NOMO-1 treated with DMSO at 0.1 percent for 48 hours (cell line): ENCODE measurements around the gene GFM2.
A peak's percentile ranks its signal among the peaks of the same experiment; 100 is the strongest.
"Not testable (repeated sequence)": the region's sequence is repeated elsewhere in the genome, so short reads cannot be mapped to it uniquely, and the experiment has no call there.

Source experiments
- DNase-seq: peaks from one replicate; lab custom pipeline; 2025; ENCODE audit not compliant: unreplicated experiment; lab: John Stamatoyannopoulos, UW

The GFM2 gene, protein sequence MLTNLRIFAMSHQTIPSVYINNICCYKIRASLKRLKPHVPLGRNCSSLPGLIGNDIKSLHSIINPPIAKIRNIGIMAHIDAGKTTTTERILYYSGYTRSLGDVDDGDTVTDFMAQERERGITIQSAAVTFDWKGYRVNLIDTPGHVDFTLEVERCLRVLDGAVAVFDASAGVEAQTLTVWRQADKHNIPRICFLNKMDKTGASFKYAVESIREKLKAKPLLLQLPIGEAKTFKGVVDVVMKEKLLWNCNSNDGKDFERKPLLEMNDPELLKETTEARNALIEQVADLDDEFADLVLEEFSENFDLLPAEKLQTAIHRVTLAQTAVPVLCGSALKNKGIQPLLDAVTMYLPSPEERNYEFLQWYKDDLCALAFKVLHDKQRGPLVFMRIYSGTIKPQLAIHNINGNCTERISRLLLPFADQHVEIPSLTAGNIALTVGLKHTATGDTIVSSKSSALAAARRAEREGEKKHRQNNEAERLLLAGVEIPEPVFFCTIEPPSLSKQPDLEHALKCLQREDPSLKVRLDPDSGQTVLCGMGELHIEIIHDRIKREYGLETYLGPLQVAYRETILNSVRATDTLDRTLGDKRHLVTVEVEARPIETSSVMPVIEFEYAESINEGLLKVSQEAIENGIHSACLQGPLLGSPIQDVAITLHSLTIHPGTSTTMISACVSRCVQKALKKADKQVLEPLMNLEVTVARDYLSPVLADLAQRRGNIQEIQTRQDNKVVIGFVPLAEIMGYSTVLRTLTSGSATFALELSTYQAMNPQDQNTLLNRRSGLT

DNA sequence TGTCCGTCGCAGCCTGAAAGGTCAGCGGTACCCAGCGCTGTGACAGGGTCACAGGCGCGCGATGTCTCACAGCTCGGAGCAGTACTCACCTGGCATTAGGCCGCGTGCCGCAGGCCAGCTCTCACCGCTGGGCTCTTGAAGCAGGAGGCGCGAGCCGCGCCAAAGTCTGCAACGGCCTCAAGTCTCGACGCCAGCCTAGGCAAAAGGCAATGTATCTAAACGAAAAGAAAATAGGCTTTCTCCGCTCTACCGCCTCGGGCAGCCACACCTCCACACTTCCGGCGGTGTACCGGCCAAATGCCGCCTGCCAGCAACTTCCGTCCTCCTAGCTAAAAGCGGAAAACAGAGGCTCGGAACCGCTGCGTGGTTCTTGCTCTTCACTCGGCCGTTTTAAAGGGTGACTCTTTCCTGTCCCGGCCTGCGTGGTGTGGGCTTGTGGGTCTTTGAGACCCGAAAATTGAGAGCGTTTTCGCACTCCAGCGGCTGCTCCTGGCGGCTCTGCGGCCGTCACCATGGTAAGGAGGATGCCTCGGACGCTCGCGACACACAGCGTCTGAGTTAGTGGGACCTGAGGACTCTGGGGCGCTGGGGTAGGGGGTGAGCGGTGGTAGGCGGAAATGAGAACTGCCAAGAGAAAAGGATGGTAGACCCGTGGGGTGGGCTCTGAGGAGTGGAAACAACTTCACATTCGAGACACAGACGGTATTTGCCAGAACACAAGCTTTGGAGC lies at the start of gene GFM2, which contains the start of gene NSA2:
Gene GFM2 (minus strand): TSS at position 269 of the 730 bp plus-strand sequence. CDS start 3,375 bp downstream, outside the sequence.
Gene NSA2 (plus strand): TSS at position 401 of the 730 bp plus-strand sequence. CDS start 112 bp downstream, at position 513.
- peak; percentile 90 for DNase-seq

DNA sequence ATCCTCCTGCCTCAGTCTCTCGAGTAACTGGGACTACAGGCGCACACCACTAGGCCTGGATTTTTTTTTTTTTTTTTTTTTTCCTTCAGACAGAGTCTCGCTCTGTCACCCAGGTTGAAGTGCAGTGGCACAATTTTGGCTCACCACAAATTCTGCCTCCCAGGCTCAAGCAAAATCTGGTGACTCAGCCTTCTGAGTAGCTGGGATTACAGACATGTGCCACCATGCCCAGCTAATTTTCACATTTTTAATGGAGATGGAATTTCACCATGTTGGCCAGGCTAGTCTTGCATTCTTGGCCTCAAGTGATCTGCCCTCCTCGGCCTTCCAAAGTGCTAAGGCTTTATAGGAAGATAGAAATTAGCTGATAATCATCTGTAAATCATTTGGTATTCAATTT lies 44.0 kb upstream of the GFM2 start:
- DNase-seq, result no peak

DNA sequence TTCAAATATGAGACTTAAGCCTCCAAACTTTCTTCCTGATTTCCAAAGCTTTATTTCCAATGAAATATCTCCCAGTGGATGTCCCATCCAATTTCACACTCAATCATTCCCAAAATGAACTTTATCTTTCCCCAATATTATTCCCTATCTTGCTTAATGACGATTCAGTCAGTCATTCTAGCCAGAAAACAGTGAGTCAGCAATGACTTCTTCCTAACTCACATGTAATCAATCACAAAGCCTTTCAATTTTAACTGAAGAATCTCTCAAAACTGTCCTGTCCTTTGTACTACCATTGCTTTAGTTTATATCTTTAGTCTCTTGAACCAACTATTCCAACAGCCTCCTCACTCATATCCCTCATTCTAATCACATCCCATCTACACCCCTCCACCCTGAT lies 35.0 kb upstream of the GFM2 start:
- no peak for DNase-seq

DNA sequence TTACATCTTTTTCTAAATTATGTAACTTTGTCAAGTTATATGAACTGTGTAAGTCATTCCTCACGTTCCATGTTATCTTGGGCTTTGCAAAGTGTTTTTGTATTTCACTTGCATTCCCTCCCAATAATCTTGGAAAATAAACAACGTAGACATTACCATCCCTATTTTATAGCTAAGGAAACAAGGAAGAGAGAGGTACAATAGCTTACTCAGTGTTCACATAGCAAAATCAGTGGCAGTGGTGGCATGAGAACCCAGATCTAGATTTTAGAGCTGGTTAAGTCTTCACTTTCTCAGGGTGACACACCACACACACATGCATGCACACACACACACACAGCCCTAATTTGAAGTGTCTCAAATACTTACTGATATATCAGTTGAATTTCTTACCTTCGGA lies 34.3 kb upstream of the GFM2 start:
- DNase-seq, result no peak

DNA sequence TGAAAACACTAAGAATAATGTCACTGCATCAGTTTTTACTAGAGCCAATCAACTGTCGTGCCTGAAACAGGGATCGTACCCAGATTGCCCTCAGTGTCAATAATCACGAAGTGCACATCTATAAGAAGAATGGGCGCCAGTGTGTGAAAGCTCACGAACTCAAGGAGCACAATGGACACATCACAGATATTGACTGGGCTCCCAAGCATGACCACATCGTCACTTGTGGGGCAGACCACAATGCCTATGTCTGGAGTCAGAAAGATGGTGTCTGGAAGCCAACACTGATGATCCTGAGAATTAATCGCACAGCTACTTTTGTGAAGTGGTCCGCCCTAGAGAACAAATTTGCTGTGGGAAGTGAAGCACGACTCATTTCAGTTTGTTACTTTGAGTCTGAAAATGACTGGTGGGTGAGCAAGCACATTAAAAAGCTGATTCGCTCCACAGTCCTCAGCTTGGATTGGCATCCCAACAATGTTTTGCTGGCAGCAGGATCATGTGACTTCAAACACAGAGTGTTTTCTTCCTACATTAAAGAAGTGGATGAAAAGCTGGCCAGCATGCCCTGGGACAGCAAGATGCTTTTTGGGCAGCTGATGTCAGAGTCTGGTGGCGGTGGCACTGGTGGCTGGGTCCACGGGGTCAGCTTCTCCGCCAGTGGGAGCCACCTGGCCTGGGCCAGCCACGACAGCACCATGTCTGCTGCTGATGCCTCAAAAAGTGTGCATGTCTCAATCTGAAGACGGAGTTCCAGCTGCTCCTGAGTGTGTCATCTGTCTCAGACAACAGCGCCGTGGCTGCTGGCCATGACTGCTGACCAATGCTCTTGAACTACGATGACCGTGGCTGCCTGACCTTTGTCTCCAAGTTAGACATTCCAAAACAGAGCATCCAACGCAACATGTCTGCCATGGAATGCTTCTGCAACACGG lies 32.3 kb upstream of the GFM2 start:
- DNase-seq, result no peak

DNA sequence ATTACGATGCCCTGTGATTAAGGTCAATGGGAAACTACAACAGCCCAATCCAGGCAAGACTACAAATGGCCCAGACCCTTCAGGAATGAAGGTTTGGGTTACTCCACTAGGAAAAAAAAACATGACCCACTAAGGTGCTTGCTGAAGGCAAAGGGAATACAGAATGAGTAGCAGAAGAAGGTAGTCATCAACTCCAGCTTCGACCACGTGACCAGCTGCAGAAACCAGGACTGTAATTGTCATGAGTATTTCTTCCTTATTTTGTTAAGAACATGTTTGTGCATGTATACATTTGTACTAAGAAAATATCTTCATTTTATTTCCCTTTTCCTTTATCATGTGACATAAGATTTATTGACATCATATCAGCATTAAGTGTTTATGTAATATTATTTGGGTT lies 24.8 kb upstream of the GFM2 start:
- not testable (repeated sequence) for DNase-seq

DNA sequence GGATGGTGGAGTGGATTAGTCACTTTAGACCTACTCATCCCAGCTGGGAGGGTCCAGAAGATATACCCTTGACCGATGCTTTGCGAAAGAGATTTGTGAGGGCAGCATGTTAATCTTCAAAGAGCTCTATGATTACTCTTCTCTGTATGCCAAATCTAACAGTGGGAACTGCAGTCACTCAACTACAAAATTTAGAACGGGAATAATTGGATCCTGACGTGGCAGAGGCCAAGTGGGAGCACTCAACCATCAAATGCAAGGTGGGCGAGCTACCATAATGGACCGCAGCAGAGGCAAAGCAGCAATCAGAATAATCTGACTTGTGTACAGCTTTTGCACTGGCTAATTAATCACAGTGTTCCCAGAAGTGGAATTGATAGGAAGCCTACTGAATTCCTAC lies 20.5 kb upstream of the GFM2 start:
- DNase-seq, result no peak

DNA sequence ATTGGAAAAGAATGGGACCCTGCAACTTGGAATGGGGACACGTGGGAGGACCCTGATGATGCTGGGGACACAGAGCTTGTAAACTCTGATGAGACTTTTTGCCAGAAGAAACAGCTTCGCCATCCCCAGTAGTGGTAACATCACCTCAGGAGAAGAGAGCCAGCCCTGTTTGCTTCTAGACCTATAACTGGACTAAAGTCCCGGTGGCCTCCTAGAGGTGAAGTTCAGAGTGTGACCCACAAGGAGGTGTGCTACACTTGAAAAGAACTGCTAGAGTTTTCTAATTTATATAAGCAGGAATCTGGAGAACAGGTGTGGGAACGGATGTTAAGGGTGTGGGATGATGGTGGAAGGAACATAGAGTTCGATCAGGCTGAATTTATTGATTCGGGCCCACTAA lies 19.9 kb upstream of the GFM2 start:
- no peak for DNase-seq

DNA sequence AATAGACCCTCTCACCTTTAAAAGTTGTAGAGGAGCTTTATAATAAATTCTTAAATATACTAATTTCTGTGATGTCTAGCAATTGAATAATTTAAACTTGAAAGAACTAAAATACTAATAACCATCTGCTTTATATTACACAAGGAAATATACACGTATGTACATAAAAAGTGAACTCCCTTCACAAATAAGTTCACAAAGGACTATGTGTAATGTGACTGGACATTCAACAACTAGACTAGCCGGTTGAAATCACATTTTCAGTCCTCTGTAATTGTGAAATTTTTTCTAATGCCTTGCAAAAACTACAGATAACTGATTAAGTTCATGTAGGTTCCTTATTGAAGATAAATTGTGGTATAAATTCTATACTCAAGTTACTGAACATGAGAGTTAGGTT lies 11.7 kb upstream of the GFM2 start:
- no peak for DNase-seq

DNA sequence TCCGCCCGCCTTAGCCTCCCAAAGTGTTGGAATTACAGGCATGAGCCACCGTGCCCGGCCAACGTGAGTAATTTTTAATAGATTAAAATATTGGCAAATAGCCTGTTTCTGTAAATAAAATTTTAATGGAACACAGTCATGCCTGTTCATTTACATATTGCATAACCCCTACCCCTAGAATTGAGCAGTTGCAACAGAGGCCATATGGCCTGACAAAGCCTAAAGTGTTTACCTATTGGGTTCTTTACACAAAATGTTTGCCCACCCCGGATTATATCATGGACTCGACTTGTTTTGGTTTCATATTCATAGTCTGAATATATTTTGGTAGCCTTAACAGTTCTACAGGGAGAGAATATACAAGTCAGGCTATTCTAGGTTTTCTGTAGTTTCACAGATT lies 5.4 kb upstream of the GFM2 start:
- DNase-seq, result peak; percentile 37

DNA sequence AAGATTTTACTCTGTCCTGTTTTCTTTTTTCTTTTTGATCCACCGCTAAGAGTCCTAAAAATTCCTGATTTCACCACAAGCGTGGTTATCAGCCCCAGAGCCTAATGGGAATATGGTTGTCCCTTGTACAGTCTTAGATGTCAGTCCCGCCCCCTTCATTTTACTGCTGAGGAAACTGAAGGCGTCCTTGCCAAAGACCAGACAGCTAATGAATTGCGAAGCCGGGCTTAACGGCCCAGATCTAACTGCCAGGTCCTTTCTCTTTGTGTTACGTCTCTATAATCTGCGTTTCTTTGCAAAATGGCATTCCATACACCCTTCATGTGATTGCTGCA lies 629 bp upstream of the GFM2 start:
- peak; percentile 46 for DNase-seq

DNA sequence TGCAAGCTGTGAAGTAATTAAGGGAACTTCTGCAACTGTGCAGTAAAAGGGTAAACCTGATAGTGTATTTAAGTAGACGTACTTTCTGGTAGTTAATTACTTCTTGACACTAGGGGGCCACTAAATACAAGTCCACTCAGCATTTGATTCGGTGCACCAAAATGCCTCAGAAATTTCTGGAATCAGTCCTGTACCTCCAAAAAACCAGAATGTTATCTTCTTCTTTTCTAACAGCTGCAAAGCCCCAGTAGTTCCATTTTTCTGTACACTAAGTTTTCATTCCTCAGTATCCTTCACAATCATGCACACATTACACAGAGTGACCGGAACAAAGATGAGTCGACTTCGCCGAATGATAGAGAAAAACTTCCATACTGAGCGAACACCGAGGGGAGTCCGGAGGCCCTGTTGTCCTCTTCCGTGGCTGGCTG lies 484 bp downstream of the GFM2 start:
- peak; percentile 84 for DNase-seq

DNA sequence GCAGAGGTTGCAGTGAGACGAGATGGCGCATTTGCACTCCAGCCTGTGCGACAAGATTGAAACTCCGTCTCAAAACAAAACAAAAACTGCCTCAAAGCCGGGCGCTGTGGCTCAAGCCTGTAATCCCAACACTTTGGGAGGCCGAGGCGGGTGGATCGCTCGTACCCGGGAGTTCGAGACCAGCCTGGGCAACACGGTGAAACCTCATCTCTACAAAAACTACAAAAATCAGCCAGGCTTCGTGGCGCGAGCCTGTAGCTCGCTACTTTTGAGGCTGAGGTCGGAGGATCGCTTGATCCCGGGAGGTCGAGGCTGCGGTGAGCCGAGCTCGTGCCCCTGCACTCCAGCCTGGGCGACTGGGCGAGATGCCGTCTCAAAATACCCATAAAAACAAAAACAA lies 988 bp downstream of the GFM2 start:
- no peak for DNase-seq

DNA sequence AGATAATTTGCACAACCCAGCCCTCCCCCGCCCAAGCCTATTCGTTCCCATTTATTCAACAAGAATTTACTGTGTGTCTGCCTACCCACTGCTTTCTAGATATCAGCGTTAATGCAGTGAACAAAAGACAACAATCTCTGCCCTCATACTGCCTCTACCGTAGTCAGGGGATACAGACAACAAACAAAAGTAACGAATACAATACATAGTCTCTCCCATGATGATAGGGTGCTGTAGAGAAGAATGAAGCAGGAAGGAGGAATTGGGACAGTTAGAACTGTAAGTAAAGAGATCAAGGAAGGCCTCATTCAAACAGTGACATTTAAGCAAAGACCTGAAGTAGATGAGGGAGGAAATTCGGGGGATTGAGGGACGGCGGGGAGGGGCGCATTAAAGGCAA lies 1.7 kb downstream of the GFM2 start:
- no peak for DNase-seq

DNA sequence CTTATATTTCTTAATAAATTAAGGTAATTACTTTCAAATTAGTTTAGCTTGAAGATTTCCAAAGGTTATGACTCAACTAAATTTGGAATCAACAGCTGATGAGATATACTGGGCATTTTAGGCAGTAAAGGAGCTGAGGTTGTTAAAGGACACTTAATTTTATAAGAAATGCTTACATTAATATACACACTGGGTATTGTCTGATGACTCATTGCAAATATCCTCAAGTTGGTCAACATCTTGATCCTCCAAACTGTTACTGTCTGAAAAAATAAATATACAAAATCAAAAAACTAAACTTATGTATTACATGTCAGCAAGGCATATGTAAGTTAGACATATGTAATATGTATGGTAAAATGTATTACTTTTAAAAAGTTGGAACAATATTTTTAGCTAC lies 3.4 kb downstream of the GFM2 start:
- DNase-seq, result no peak

DNA sequence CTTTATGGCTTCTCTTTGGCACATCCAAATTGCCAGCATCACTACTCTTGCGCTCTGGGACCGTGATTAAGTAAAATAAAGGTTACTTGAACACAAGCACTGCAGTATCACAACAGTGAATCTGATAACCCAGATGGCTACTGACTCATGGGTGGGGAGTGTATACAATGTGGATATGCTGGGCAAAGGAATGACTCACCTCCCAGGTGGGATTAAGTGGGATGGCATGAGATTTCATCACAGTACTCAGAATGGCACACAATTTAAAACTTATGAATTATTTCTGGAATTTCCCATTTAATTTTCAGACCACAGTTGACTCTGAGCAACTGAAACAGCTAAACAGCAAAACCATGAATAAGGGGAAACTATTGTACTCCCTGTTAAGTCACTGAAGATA lies 4.3 kb downstream of the GFM2 start:
- DNase-seq, result no peak

DNA sequence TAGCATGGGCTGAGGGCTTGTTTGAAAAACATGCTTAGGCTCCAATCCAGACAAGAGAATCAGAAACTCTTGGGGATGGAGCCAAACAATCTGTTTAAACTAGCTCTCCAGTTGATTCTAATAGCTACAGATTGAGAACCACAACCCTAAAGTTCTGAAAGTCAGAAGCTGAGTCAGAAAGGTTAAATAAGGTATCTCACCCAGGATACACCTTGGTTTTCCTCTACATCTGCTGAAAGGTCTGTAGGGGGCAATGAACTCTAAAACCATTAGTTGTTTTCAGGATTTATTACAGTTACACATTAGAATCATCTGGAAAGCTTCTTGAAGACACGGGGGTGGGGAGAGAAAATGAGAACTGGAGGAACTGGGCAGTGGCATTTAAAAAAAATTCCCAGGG lies 5.7 kb downstream of the GFM2 start:
- no peak for DNase-seq

DNA sequence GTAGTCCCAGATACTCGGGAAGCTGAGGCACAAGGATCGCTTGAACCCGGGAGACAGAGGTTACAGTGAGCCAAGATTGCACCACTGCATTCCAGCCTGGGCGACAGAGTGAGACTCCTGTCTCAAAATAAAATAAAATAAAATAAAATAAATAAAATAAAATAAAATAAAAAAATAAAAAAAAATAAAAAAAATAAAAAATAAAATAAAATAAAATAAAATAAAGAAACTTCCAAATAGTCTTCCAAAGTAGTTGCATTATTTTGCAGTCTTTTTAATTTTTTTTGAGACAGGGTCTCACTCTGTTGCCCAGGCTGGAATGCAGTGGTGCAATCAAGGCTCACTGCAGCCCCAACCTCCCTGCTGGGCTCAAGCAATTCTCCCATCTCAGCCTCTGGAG lies 18.2 kb downstream of the GFM2 start:
- DNase-seq, result not testable (repeated sequence)

DNA sequence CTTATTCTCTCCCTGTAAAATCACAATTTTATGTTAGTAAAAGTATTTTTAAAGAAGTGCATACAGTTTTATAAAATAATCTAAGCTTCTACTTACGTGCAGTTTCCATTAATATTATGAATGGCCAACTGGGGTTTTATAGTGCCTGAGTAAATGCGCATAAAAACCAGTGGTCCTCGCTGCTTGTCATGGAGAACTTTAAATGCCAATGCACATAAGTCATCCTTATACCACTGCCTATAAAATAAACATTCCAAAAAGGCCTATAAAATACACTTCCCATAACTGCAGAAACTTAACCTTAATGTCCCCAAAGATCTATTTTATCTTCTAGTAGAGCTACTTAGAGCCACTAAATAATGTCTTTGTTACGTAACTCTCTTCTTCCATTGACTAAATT lies 28.5 kb downstream of the GFM2 start:
- DNase-seq, result no peak

DNA sequence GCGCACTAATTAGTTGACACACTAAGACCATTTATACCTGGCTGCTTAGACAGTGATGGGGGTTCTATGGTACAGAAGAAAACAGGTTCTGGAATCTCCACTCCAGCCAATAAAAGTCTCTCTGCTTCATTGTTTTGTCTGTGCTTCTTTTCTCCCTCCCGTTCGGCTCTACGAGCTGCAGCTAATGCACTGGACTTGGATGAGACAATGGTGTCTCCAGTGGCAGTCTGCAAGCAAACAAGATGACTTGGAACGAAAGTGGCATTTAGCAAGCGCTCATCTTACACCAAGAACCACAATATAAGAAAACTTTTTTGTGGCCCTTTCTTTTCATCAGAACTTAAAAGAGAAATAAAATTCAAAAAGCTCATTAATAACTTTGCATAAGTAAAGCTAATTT lies 30.2 kb downstream of the GFM2 start:
- no peak for DNase-seq

DNA sequence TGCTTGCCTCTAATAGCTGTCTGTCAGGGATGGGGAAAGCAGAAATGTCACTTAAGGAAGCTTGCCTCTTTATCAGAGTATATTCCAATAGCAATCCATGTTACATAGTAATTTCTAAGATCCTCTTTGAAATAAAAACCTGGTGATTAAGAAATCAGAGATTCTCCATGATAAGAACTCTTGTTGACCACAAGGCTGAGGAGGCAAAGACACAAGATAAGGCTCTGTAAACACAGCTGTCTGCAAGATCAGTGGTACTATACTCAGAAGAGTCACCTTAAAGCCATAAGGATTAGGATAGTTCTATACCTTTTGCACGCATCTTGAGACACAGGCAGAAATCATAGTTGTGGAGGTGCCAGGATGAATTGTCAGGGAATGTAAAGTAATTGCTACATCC lies 41.6 kb downstream of the GFM2 start:
- DNase-seq, result no peak
